GM19452 (cell line): ENCODE data around the gene IGSF6.
"Not testable (repeated sequence)": the region's sequence is repeated elsewhere in the genome, so short reads cannot be mapped to it uniquely, and the experiment has no call there.

Experiments used
- ATAC-seq: cut with Tn5 transposase; IDR thresholded peaks from one replicate; pipeline ENCODE4 v1.9.1; 2021; ENCODE audit not compliant: unreplicated experiment

Gene IGSF6, protein sequence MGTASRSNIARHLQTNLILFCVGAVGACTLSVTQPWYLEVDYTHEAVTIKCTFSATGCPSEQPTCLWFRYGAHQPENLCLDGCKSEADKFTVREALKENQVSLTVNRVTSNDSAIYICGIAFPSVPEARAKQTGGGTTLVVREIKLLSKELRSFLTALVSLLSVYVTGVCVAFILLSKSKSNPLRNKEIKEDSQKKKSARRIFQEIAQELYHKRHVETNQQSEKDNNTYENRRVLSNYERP

DNA sequence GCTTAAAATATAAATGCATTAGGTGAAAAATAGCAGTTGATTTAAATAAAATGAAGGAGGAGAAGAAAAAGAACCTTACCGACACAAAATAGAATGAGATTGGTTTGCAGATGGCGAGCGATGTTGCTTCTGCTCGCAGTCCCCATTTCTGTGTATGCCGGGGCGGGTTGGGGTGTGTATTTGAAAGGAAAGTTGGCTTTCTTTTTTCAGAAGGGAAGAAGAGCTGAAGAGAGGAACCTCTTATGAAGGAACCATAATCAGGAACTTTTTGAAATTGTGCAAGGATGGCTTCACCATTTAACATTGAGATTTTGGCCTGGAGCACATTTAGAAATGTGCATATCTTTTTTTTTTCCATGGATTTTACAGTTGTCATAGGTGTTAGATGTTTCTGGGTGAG is at the start of gene IGSF6:
IGSF6 (minus strand) TSS at position 156 of the 400 bp plus-strand sequence; CDS start at position 146, 10 bp downstream.
- ATAC-seq = no peak

DNA sequence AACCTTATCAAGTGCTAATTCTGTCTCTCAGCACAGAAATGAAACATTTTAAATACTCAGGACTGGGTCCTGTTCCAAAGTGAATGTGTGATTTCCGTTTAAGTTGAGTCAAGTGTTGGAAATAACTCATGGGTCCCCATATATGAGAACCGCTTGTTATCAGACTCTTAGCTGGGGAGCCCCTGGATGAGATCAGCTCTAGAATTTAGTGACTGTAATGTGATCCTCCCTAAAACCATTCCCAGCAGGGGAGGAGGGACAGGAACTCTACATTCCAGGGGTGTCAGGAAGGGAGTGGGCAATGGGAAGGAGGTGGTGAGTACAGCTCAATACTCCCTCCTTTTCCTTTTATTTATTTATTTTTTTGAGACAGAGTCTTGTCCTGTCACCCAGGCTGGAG is 48.9 kb upstream of the IGSF6 start:
- ATAC-seq = no peak

DNA sequence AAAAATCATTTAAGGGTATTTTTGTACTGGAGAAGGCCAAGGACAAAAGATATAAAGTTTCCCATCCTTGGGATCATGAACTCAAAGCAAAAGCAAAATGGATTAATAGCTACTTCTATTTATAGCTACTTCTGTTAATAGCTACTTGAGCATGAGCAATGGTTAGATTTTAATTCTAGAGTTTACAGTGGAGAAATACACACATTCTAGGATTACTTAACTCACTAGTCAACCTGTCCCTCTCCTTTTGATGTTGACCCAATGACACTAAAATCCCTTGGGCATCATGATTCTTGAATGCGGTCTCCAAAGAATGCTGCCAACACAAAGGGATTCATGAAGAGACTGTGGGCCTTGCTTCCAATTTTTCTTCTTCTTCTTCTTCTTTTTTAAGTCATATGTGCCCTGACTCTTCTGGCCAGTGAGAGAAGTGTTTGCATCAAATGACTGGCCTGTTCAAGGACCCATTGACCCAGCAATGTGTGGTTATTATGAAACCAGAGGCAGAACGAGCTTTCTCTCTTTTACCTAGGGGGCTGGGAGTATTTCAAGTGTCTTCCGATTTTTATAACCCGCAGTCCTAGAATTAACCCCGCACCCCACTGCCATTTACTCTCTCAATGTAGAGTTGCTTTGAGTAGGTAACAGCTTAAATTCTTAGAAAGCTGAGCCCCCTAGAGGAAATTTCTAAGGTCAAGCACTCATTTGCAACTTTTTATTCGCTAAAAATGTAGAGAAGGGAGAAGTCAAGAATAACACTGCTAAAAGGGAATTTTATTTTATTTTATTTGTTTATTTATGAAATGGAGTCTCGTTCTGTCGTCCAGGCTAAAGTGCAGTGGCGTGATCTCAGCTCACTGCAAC is 46.0 kb upstream of the IGSF6 start:
- no peak for ATAC-seq

DNA sequence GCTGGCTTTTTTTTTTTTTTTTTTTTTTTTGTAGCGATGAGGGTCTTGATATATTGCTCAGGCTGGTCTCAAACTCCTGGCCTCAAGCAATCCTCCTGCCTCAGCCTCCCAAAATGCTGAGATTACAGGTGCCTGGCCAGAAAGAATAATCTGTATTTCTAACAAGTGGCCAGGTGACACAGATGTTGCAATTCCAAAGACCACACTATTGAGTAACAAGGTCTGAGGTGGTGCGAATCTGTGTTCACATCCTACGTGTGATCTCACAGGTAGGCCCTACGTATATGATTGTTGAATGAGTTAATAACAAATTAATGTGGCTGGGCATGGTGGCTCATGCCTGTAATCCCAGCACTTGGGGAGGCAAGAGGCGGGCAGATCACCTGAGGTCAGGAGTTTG is 44.6 kb upstream of the IGSF6 start:
- no peak for ATAC-seq

DNA sequence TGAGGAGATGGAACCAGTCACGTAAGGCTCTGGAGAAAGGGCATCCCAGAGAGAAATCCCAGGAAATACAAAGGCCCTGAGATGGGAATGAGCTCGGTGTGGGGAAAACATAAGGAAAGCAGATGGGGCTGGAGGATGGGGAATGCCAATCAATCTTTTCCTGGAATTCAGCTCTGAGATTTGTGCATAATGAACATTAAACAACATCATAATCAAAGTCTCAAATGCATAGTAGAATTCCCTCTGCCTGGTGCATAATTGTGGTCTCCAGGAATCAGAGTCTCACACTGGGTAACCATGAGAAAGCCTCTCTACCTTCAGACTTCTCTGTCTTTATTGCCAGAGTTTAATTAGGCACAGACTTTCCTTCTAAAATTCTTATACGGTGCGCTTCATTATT is 42.2 kb upstream of the IGSF6 start:
- no peak for ATAC-seq

DNA sequence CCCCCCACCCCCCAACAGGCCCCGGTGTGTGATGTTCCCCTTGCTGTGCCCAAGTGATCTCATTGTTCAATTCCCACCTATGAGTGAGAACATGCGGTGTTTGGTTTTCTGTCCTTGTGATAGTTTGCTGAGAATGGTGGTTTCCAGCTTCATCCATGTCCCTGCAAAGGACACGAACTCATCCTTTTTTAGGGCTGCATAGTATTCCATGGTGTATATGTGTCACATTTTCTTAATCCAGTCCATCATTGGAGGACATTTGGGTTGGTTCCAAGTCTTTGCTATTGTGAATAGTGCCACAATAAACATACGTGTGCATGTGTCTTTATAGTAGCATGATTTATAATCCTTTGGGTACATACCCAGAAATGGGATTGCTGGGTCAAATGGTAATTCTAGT is 38.6 kb upstream of the IGSF6 start:
- ATAC-seq = not testable (repeated sequence)

DNA sequence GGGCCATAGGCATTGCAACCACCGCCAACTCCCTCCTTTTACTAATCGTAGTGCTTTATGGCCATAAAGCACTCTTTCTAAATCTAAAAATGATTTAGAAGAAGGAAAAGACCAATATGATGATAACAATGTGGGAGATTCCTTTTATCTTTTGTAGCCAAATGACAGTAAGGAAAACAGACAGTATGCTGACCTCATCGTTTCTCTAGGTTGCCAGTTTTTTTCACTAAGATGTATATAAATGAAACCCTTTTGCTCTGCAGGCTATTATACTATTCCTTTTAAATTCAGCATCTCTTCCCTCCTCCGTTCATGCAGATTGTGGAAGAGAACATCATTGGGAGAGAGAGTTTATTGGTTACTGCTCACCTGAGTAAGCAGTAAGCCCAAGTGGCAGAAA is 36.7 kb upstream of the IGSF6 start:
- ATAC-seq = no peak

DNA sequence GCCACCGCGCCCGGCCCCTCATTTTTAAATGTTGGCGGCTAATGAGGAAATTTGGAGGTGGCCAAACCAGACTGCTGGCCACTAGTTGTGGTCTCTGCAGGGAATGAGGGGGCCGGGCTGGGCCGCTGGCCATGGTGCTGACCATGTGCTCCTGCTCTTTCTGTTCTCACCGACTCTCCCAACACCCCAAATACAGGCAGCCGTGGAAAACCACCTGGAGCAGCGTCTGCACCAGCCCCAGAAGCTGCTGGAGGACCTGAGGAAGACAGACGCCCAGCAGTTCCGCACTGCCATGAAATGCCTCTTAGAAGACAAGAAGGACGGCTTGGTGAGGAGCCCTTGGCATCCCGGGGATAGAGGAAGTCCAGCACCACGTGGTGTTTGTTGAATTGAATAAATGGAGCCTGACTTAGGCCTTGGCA is 32.6 kb upstream of the IGSF6 start:
- ATAC-seq = no peak

DNA sequence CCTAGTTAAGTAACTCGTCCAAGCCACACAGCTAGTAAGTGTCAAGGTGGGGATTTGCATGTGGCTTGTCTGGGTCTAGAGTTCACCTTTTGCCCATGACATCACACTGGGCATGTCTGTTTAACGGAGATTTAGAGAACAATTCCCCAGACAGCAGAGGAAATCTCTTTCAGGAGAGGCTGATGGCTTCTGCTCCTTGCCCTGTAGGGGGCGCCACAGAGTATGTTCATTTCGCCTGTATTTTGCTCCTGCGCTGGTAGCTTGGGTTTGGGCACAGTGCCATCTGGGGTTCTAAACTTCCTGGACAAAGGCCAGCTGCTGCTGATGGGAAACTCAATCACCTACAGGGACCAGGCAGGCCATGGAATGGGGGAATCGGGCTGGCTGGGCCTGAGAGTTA is 31.8 kb upstream of the IGSF6 start:
- no peak for ATAC-seq

DNA sequence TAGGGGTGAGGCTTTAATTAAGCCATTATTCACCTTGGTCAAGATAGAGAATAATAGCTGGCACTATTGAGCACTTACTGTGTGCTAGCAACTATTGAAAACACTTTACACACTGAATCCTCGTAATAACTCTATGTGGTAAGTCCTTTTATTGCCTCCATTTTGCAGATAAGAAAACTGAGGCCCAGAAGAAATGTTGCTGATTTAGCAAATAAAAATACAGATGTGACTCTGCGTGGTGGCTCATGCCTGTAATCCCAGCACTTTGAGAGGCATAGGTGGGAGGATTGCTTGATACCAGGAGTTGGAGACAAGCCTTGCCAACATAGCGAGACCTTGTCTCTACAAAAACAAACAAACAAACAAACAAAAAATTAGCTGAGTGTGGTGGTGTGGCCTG is 30.8 kb upstream of the IGSF6 start:
- ATAC-seq = no peak

DNA sequence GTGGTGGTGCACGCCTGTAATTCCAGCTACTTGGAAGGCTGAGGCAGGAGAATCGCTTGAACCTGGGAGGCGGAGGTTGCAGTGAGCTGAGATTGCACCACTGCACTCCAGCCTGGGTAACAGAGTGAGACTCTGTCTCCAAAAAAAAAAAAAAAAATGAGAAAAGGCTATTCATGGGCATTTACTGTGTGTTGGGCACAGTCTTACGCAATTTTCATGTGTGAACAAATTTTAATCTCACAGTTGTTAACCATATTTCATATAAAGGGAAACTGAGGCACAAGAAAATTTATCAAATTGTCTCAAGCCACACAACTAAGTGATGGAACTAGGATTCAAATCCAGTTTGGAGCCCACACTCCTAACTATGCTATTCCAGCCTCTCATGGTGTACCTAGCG is 28.3 kb upstream of the IGSF6 start:
- not testable (repeated sequence) for ATAC-seq

DNA sequence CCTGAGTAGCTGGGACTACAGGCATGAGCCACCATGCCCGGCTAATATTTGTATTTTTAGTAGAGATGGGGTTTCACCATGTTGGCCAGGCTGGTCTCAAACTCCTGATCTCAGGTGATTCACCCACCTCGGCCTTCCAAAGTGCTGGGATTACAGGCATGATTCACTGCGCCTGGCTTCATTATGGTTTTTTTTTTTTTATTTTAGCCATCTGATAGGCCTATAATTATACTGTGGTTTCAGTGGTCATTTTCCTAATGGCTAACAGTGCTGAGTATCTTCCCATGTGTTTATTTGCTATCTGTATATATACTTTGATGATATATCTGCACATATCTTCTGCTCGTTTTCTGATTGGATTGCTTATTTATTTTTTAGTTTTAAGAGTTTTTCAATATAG is 22.0 kb upstream of the IGSF6 start:
- not testable (repeated sequence) for ATAC-seq

DNA sequence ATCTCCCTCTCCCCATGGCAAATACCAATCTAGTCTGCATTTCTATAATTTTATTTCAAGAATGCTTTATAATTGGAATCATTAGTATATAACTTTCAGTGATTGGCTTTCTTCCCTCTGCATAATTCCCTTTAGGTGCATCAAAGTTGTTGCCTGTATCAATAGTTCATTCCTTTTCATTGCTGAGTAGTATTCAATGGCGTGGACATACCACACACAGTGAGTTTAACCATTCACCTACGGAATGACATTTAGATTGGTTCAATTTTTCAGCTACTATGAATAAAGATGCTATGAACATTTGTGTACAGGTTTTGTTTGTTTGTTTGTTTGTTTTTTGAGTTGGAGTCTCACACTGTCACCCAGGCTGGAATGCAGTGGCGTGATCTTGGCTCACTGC is 21.1 kb upstream of the IGSF6 start:
- ATAC-seq = no peak

DNA sequence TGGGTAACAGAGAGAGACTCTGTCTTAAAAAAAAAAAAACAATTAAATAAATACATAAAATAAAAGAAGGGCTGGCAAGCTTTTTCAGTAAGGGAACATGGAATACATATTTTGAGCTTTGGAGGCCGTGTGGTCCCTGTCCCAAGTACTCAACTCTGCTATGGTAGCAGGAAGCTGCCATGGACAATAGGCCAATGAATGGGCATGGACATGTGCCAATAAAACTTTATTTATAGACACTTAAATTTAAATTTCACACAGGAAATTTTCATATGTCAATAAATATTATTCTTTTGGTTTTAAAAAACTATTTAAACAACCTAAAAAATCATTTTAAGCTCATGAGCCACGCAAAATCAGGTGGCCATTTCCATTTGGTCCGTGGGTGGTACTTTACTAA is 15.2 kb upstream of the IGSF6 start:
- ATAC-seq = no peak

DNA sequence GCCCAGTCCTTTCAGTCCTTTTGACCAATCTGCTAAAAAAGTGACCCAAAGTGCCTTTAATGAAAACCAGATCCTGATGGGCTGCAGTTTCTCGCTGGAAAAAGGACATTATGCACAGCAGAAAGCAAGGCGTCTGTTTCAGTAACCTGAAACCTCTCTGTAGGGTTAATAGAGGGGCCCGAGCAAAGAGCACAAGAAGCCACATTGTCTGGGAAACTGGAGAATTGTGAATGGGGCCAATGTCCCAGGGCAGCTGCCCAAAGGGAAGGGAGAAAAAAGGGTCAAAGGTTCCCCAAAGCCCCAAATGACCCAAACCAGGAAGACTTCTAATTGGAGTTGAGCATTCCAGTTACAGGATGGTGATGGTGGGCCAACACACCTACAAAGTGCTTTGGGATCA is 14.4 kb upstream of the IGSF6 start:
- no peak for ATAC-seq

DNA sequence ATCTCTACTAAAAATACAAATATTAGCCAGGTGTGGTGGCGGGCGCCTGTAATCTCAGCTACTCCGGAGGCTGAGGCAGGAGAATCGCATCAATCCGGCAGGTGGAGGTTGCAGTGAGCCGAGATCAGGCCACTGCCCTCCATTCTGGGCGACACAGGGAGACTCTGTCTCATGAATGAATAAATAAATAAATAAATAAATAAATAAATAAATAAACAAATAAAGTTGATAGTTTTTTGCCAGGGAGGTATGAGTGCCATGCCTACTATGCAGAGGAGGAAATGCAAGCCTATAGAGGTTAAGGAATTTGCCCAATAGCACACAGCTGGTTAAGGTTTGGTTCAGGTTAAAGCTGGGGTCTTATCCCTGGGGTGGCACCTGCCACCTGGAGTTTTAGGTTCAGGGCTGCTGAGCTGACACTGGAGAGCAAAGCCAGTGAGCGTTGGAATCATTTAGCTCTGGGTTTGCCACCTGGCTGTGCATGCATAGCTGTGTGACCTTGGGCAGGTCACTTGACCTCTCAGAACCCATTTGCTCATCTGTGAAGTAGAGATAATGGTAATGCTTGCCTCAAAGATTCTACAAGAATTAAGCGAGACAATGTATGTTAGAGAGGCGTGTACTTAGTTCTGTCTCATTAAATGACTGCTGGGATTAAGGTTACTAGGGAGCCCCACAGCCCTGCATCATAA is 12.5 kb upstream of the IGSF6 start:
- no peak for ATAC-seq

DNA sequence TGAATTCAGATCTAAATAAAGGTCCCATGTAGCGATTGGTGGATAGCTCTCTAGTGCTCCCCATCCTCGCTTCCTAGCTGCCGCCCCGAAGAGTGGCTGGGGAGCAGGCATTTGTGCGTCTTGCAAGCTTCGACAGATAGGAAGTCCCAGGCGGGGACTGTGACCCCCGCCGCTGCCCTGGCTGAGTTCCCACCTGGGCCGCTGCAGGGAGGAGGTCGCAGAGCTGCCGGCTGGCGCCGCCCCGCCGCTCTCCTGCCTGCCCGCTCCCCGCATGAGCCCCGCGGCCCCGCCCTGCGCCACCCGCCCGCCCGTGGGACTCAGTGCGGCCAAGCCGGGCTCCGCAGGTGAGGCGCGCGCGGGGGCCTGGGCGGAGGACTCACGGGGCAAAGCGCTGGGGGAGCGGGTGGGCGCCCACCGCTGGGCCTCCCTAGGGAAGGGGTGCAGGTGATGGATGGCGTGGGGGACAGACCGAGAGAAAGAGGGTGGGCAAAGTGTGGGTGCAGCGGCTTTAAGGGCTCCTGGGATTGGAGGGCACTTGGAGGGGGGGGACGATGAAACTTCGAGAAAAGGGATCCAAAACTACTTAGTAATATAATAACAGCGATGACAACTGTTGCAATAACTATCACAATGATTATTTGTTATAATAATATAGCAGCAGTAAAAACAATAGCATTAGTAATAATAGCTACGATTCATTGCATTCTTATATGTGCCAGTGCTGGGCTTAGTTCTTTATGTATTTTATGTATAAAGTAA is 11.7 kb upstream of the IGSF6 start, which contains the start of gene OTOA:
OTOA (plus strand) TSS at position 80 of the 759 bp plus-strand sequence. CDS start 14,547 bp downstream, outside the sequence.
- no peak for ATAC-seq

DNA sequence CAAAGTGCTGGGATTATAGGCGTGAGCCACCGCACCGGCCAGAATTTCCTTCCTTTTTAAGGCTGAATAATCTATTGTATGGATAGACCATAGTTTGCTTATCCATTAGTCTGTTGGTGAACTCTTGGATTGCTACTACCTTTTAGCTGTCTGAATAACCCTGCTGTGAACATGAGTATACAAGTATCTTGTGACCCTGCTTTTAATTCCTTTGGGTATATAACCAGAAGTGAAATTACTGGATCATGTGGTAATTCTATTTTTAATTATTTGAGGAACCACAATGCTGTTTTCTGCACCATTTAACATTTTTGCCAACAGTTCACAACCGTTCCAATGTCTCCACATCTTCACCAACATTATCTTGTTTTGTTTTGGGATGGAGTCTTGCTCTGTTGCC is 6.7 kb upstream of the IGSF6 start:
- ATAC-seq = no peak

DNA sequence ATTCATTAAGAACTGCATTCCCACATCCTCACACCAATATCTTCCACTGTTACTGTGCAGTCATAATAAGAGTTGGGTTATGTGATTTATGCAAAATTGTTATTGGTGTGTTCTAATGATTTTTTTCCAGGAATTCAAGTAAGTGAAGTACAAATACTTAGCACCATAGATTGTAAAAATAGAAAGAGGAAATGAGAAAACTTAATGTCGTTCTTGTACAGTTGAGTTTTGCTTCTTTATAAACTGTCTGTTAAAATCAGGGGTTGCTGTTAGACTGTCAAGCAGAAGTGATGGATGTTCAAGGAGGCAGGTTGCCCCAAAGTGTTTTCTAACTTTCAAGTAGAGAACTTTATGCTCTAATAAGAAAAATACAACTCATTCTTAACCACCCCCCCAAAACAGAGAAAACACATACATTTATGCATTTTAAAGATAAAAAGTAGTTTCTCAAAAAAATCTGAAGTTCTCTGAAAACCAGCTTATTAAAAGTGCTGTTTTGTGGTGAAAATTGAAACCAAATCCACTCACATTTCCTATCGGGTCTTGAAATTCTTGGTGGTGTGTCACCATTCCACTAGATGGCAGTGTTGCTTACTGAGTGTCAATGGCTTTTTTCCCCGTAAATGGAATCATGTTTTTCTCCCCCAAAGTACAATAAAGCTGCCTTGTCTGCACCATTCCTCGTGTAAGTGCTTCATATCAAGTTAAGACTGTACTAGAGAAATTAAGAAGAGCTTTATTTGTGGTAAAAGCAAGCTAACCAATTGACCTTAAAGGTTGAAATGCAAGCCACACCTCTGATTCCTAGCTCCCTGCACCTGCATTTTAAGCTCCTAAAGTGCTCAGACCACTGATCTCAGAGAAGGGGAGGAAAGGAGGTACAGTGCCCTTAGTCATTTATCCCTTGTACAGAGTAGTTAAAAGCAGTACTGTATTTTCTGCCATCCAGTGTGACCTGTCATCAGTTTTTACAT is 4.7 kb upstream of the IGSF6 start:
- no peak for ATAC-seq

DNA sequence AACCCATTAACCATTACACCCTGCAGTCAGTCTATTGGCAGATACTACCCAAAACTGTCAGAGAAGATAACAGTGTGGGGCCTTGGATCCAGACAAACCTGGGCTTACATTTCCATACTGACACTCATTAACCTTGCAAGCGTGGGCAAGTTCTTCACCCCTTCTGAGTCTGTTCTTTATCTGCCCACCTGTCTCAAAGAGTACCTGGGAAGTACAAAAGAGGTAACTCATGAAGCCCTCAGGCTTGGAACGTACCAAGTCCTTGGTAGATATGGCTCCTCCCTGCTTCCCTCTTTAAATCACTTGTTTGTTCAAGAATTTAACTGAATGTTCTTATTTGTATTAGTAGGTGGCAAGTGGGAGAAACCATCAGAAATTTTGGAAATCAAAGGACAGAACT is 2.5 kb upstream of the IGSF6 start:
- no peak for ATAC-seq
